OCI-LY1 (cell line): Measurements from ENCODE around the gene DGKG.

Experiments
- H2AFZ ChIP-seq: fragments of 200-600 bp; sonication (generic), shearing (Covaris generic); 2 replicates; pipeline ENCODE4 v1.6.0; 2014; ENCODE audit warnings: antibody characterized with exemption, mild to moderate bottlenecking, low read length
- H3F3A ChIP-seq: fragments of 200-600 bp; sonication (generic), shearing (Covaris generic); 2 replicates; pipeline ENCODE4 v1.6.0; 2014; ENCODE audit warnings: mild to moderate bottlenecking, antibody characterized with exemption, low read length, moderate library complexity; ENCODE audit not compliant: insufficient read depth
- H3K27ac ChIP-seq: fragments of 200-600 bp; sonication (generic); 2 replicates; pipeline ENCODE4 v1.5.1; 2014; ENCODE audit warnings: low read length, mixed run types, mild to moderate bottlenecking, low read depth; ENCODE audit not compliant: poor library complexity, severe bottlenecking
- H3K27me3 ChIP-seq: fragments of 200-600 bp; sonication (generic); 2 replicates; pipeline ENCODE4 v1.6.0; 2014; ENCODE audit warnings: antibody characterized with exemption, mild to moderate bottlenecking, low read length, moderate library complexity; ENCODE audit not compliant: insufficient read depth
- H3K36me3 ChIP-seq: fragments of 200-600 bp; sonication (generic); 2 replicates; pipeline ENCODE4 v1.6.1; 2014; ENCODE audit warnings: mild to moderate bottlenecking, antibody characterized with exemption, low read length, moderate library complexity, mixed read lengths; ENCODE audit not compliant: insufficient read depth
- H3K4me1 ChIP-seq: fragments of 200-600 bp; sonication (generic); 2 replicates; pipeline ENCODE4 v1.5.1; 2014; ENCODE audit warnings: mild to moderate bottlenecking, low read length, moderate library complexity; ENCODE audit not compliant: insufficient read depth, severe bottlenecking
- H3K4me2 ChIP-seq: fragments of 200-600 bp; sonication (generic), shearing (Covaris generic); 2 replicates; pipeline ENCODE4 v1.6.1; 2014; ENCODE audit warnings: low read length
- H3K4me3 ChIP-seq: fragments of 200-600 bp; sonication (generic); 2 replicates; pipeline ENCODE4 v1.5.1; 2014; ENCODE audit warnings: low read length, low read depth, mild to moderate bottlenecking, mixed read lengths; ENCODE audit not compliant: poor library complexity, severe bottlenecking
- H3K79me2 ChIP-seq: fragments of 200-600 bp; shearing (Covaris generic); 2 replicates; pipeline ENCODE4 v1.6.1; 2016; ENCODE audit warnings: mixed run types, low read length, mixed read lengths; ENCODE audit not compliant: insufficient read depth
- H3K9ac ChIP-seq: fragments of 200-600 bp; sonication (generic), shearing (Covaris generic); 2 replicates; pipeline ENCODE4 v1.6.1; 2014; ENCODE audit warnings: mild to moderate bottlenecking, low read length, mixed read lengths
- H3K9me2 ChIP-seq: fragments of 200-600 bp; sonication (generic), shearing (Covaris generic); 2 replicates; pipeline ENCODE4 v1.6.1; 2014; ENCODE audit warnings: low read depth, mild to moderate bottlenecking, low read length, mixed read lengths
- H3K9me3 ChIP-seq: fragments of 200-600 bp; shearing (Covaris generic); 2 replicates; pipeline ENCODE4 v1.6.1; 2014; ENCODE audit warnings: low read length, mixed read lengths
- H4K20me1 ChIP-seq: fragments of 200-600 bp; sonication (generic), shearing (Covaris generic); 2 replicates; pipeline ENCODE4 v1.6.0; 2016; ENCODE audit warnings: mild to moderate bottlenecking, low read length; ENCODE audit not compliant: insufficient read depth
- CTCF ChIP-seq: fragments of 200-600 bp; sonication (generic), shearing (Covaris generic); IDR thresholded peaks from 2 replicates; pipeline ENCODE4 v1.5.1; 2017; ENCODE audit warnings: mild to moderate bottlenecking, antibody characterized with exemption, low read length, moderate library complexity, mixed read lengths
- EZH2 ChIP-seq: fragments of 200-600 bp; sonication (generic), shearing (Covaris generic); IDR thresholded peaks from 2 replicates; pipeline ENCODE4 v1.8.0; 2017; ENCODE audit warnings: borderline replicate concordance, mixed run types, mild to moderate bottlenecking, antibody characterized with exemption, low read length, moderate library complexity, mixed read lengths

The DGKG gene

GRCh38 chr3:186124592-186124991 lies 237.4 kb downstream of the DGKG start:
- Histone ChIP-seq H3K79me2 (no peaks in the 10 kb centered on the region), H3K4me1 (no peaks in the 10 kb centered on the region), H3K4me2 (no peak overlapping the region), H3K9me3 (no peaks in the 10 kb centered on the region), H3K9me2 (no peaks in the 10 kb centered on the region), H3K27me3 (no peaks in the 10 kb centered on the region), H3K9ac (no peak overlapping the region), H3K27ac (no peak overlapping the region), H3K36me3 (no peaks in the 10 kb centered on the region), H2AFZ (no peak overlapping the region), H3F3A (no peaks in the 10 kb centered on the region), H3K4me3 (no peak overlapping the region), H4K20me1 (no peaks in the 10 kb centered on the region)
- TF ChIP-seq CTCF (no peak), EZH2 (no peak)

- H3K9me2 ChIP-seq, result no peaks in the 10 kb centered on the region
- H3K9ac ChIP-seq, result no peak overlapping the region
- no peak overlapping the region for H3K27ac ChIP-seq
- no peaks in the 10 kb centered on the region for H3K4me1 ChIP-seq
- H3K27me3 ChIP-seq, result peaks cover 1% of the 10 kb centered on the region; the same call in 1 of the 2 replicates
- H3F3A ChIP-seq, result no peaks in the 10 kb centered on the region
- H3K4me3 ChIP-seq, result no peak overlapping the region
- no peaks in the 10 kb centered on the region for H3K36me3 ChIP-seq
- no peaks in the 10 kb centered on the region for H4K20me1 ChIP-seq
- no peak overlapping the region for H2AFZ ChIP-seq
- H3K4me2 ChIP-seq, result no peak overlapping the region
- TF ChIP-seq CTCF (no peak), EZH2 (no peak)
- no peaks in the 10 kb centered on the region for H3K79me2 ChIP-seq
- H3K9me3 ChIP-seq, result no peaks in the 10 kb centered on the region
Observed at GRCh38 chr3:186123012-186123411, 239.0 kb downstream of the DGKG start.

DNA sequence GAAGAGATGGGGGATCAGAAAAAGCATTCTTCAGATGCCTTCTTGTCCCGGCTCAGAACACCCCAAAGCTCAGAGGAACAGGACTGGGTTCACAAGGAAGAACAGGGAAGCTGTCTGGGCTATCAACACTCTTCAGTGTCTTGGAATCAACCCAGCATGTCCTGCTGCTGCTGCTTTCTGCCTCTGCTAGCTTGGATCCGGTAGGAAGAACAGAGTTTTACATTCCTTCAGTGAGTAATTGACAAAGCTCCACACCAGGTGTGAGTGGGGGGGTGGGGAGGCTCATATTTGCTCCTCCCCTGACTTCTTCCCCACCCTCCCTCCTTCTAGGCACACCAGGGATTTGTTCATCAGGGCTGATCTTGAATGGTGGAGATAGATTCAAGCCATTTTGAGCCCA lies 240.1 kb downstream of the DGKG start:
- H3K27me3 ChIP-seq, result peaks cover 5% of the 10 kb centered on the region; the same call in 1 of the 2 replicates
- no peaks in the 10 kb centered on the region for H3K9me3 ChIP-seq
- H3K79me2 ChIP-seq, result no peaks in the 10 kb centered on the region
- H4K20me1 ChIP-seq, result no peaks in the 10 kb centered on the region
- TF ChIP-seq CTCF (no peak), EZH2 (no peak)
- H3K4me1 ChIP-seq, result no peaks in the 10 kb centered on the region
- H3K36me3 ChIP-seq, result no peaks in the 10 kb centered on the region
- no peaks in the 10 kb centered on the region for H3F3A ChIP-seq
- no peak overlapping the region for H3K4me2 ChIP-seq
- no peak overlapping the region for H3K9ac ChIP-seq
- H3K27ac ChIP-seq, result no peak overlapping the region
- H3K9me2 ChIP-seq, result no peaks in the 10 kb centered on the region
- H2AFZ ChIP-seq, result no peak overlapping the region
- no peak overlapping the region for H3K4me3 ChIP-seq
